Measurements from ENCODE around the gene ESR1.

ESR1 gene

GRCh38 chr6:152086223-152086873 is 278.9 kb downstream of the ESR1 start:
- no peak for DNase-seq (ENCODE audit: low read depth, low spot score)

GRCh38 chr6:152087096-152087495 is 279.6 kb downstream of the ESR1 start:
- DNase-seq (ENCODE audit: low read depth, low spot score) = no peak
- no peak overlapping the region for H3K27ac ChIP-seq

More at GRCh38 chr6:152086223-152086873, 278.9 kb downstream of the ESR1 start:
- H3K27ac ChIP-seq = no peak overlapping the region

GRCh38 chr6:152087701-152088100 is 280.2 kb downstream of the ESR1 start:
- DNase-seq (ENCODE audit: low read depth, low spot score) = no peak
- H3K27ac ChIP-seq = no peak overlapping the region

- DNase-seq (ENCODE audit: low read depth, low spot score) = no peak
- no peak overlapping the region for H3K27ac ChIP-seq
These were observed 282.5 kb downstream of the ESR1 start for GRCh38 chr6:152089992-152090391.

- DNase-seq (ENCODE audit: low read depth, low spot score) = no peak
- peak overlapping the region; percentile 40 for H3K27ac ChIP-seq
These were observed 283.7 kb downstream of the ESR1 start for GRCh38 chr6:152091201-152091600.

GRCh38 chr6:152091851-152092341 is 284.4 kb downstream of the ESR1 start:
- peak overlapping the region; percentile 40 for H3K27ac ChIP-seq
- DNase-seq (ENCODE audit: low read depth, low spot score) = no peak

- DNase-seq (ENCODE audit: low read depth, low spot score) = no peak
- no peak overlapping the region for H3K27ac ChIP-seq
These were observed 286.2 kb downstream of the ESR1 start for GRCh38 chr6:152093711-152094110.

GRCh38 chr6:152094276-152094675 is 286.8 kb downstream of the ESR1 start:
- peak overlapping the region; percentile 73 for H3K27ac ChIP-seq
- DNase-seq (ENCODE audit: low read depth, low spot score) = no peak

GRCh38 chr6:152094992-152095592 is 287.6 kb downstream of the ESR1 start:
- H3K27ac ChIP-seq = peak overlapping the region; percentile 73
- peak; percentile 100 for DNase-seq (ENCODE audit: low read depth, low spot score)

GRCh38 chr6:152096863-152097496 is 289.5 kb downstream of the ESR1 start:
- no peak for DNase-seq (ENCODE audit: low read depth, low spot score)
- H3K27ac ChIP-seq = peak overlapping the region; percentile 73

- no peak overlapping the region for H3K27ac ChIP-seq
- DNase-seq (ENCODE audit: low read depth, low spot score) = no peak
These were observed 291.2 kb downstream of the ESR1 start for GRCh38 chr6:152098683-152099082.

- no peak for DNase-seq (ENCODE audit: low read depth, low spot score)
- H3K27ac ChIP-seq = peak overlapping the region; percentile 42
These were observed 292.1 kb downstream of the ESR1 start for GRCh38 chr6:152099446-152100182.

- H3K27ac ChIP-seq = peak overlapping the region; percentile 42
- no peak for DNase-seq (ENCODE audit: low read depth, low spot score)
These were observed 292.7 kb downstream of the ESR1 start for GRCh38 chr6:152100183-152100618.

- no peak overlapping the region for H3K27ac ChIP-seq
- no peak for DNase-seq (ENCODE audit: low read depth, low spot score)
These were observed 300.5 kb downstream of the ESR1 start for GRCh38 chr6:152107973-152108372.

- H3K27ac ChIP-seq = no peak overlapping the region
- DNase-seq (ENCODE audit: low read depth, low spot score) = no peak
These were observed 303.7 kb downstream of the ESR1 start for GRCh38 chr6:152110886-152111820.

GRCh38 chr6:152112491-152113261 is 305.2 kb downstream of the ESR1 start:
- no peak for DNase-seq (ENCODE audit: low read depth, low spot score)
- no peak overlapping the region for H3K27ac ChIP-seq

GRCh38 chr6:152117156-152118133 is 310.0 kb downstream of the ESR1 start:
- no peak for DNase-seq (ENCODE audit: low read depth, low spot score)
- no peak overlapping the region for H3K27ac ChIP-seq

- DNase-seq (ENCODE audit: low read depth, low spot score) = no peak
These were observed 310.7 kb downstream of the ESR1 start for GRCh38 chr6:152118224-152118623.

More at GRCh38 chr6:152118224-152118623, 310.7 kb downstream of the ESR1 start:
- no peak overlapping the region for H3K27ac ChIP-seq

Data from epithelial cell of prostate (primary cell).